HEK293T (cell line): ENCODE data around the gene SEMA4A.
A peak's percentile ranks its signal among the peaks of the same experiment; 100 is the strongest.

Source experiments
- CTCF ChIA-PET: fragments of 350-600 bp; formaldehyde crosslinking; extraction: SDS; loops from one replicate; lab custom pipeline; 2021; ENCODE audit warnings: antibody characterized with exemption, inconsistent platforms; lab: Yijun Ruan, JAX
- POLR2A ChIA-PET: fragments of 350-600 bp; formaldehyde crosslinking; extraction: SDS; loops from one replicate; lab custom pipeline; 2020; ENCODE audit warnings: antibody characterized with exemption, inconsistent platforms; lab: Yijun Ruan, JAX
- DNase-seq: peaks from one replicate; pipeline ENCODE4 v3.0.0; 2012; ENCODE audit warnings: mixed read lengths; ENCODE audit errors: extremely low spot score
- ARNT ChIP-seq: fragments of 450-650 bp; IDR thresholded peaks from 2 replicates; pipeline ENCODE4 v1.6.1; 2017; ENCODE audit warnings: mild to moderate bottlenecking
- BHLHE40 ChIP-seq: fragments of 450-650 bp; IDR thresholded peaks from 2 replicates; pipeline ENCODE4 v1.6.1; 2016; ENCODE audit warnings: mild to moderate bottlenecking, moderate library complexity, borderline replicate concordance
- CTBP1 ChIP-seq: fragments of 450-650 bp; IDR thresholded peaks from 2 replicates; pipeline ENCODE4 v1.6.1; 2016; ENCODE audit warnings: borderline replicate concordance
- ELF4 ChIP-seq: fragments of 450-650 bp; IDR thresholded peaks from 2 replicates; pipeline ENCODE4 v1.6.1; 2017; ENCODE audit warnings: antibody characterized with exemption
- FOXA1 ChIP-seq: fragments of 450-650 bp; IDR thresholded peaks from 2 replicates; pipeline ENCODE4 v1.6.1; 2016; ENCODE audit warnings: mild to moderate bottlenecking
- FOXK2 ChIP-seq: fragments of 450-650 bp; IDR thresholded peaks from 2 replicates; pipeline ENCODE4 v1.6.1; 2016; ENCODE audit warnings: mild to moderate bottlenecking
- FOXM1 ChIP-seq: fragments of 450-650 bp; IDR thresholded peaks from 2 replicates; pipeline ENCODE4 v1.6.1; 2017; ENCODE audit warnings: mild to moderate bottlenecking, borderline replicate concordance
- HDGF ChIP-seq: fragments of 450-650 bp; IDR thresholded peaks from 2 replicates; pipeline ENCODE4 v1.6.1; 2017; ENCODE audit warnings: antibody characterized with exemption, borderline replicate concordance
- L3MBTL2 ChIP-seq: fragments of 450-650 bp; conservative IDR thresholded peaks from 2 replicates; pipeline ENCODE4 v1.6.1; 2016; ENCODE audit warnings: mild to moderate bottlenecking
- LEF1 ChIP-seq: fragments of 450-650 bp; IDR thresholded peaks from 2 replicates; pipeline ENCODE4 v1.6.1; 2017; ENCODE audit warnings: mild to moderate bottlenecking, borderline replicate concordance
- NFRKB ChIP-seq: fragments of 450-650 bp; IDR thresholded peaks from 2 replicates; pipeline ENCODE4 v1.6.1; 2016; ENCODE audit warnings: mild to moderate bottlenecking, moderate library complexity
- SP1 ChIP-seq: fragments of 450-650 bp; IDR thresholded peaks from 2 replicates; pipeline ENCODE4 v1.6.1; 2017
- SUZ12 ChIP-seq: fragments of 450-650 bp; IDR thresholded peaks from 2 replicates; pipeline ENCODE4 v1.6.1; 2016; ENCODE audit warnings: mild to moderate bottlenecking
- TARDBP ChIP-seq: fragments of 450-650 bp; IDR thresholded peaks from 2 replicates; pipeline ENCODE4 v1.6.1; 2016
- ZNF384 ChIP-seq: fragments of 450-650 bp; IDR thresholded peaks from 2 replicates; pipeline ENCODE4 v1.6.1; 2016
- TF ChIP-seq, protein P1 (sequence below): fragments of 450-650 bp; IDR thresholded peaks from 2 replicates; pipeline ENCODE4 v1.6.1; 2016

Gene SEMA4A

DNA sequence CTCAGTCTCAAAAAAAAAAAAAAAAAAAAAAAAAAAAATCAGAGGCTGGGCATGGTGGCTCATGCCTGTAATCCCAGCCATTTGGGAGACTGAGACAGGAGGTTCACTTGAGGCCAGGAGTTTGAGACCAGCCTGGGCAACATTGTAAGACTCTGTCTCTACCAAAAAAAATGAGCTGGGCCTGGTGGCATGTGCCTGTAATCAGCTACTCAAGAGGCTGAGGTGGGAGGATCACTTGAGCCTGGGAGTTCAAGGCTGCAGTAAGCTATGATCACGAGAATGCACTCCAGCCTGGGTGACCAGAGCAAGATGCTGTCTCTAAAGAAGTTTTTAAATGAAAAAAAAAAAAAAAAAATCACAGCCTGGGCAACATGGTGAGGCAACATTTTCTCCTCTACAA is 10.3 kb downstream of the SEMA4A start:
- ChIA-PET POLR2A (interaction anchor here (1.5 kb wide), 1 partner anchor 30 kb away, joined by 7 read pairs; the partner anchor contains the start of gene SLC25A44), CTCF (no interaction called here)
- TF ChIP-seq L3MBTL2 (no peak), ELF4 (no peak), SP1 (no peak), FOXA1 (no peak), NFRKB (no peak)

DNA sequence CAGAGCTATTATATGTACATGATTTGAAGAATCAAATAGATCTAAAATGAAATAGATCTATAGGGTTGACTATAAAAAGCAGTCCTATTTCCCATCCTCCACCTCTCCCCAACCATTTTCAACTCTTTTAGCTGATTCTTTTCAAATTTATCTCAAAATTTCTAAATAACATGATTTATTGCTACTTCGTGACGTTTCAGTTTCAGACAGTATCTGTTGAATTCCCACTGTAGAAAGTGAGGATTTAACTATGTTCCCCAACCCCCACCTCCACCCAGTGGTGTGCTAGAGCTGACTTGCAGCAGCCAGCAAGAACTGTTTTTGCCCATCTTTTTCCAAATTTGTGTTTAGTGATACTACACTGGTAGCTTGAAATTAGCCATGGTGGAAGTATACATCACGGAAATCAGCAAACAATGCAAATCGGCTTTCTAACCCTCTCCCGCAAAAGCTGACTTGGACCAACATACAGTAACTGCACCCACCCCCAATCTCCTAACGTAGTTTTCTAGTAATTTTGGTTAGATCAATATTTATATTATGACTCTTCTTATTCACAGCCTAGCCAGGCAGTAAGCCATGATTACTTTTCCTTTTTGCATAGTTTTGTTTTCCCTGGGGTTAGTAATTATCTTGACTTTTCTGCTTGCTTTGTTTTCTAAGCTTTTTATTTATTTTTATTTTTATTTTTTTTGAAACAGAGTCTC is 10.9 kb downstream of the SEMA4A start:
- CTCF ChIA-PET: interaction anchor here (1.1 kb wide), 1 partner anchor 60 kb away, joined by 3 read pairs; no protein-coding TSS in a partner anchor
- POLR2A ChIA-PET: interaction anchor here (1.0 to 1.5 kb wide), 2 partner anchors 30 to 49 kb away, joined by 5 to 7 read pairs; partner anchors contain the start of genes PMF1 and SLC25A44
- DNase-seq: no peak
- TF ChIP-seq CTBP1 (no peak), FOXK2 (no peak), FOXA1 (no peak), HDGF (no peak), NFRKB (no peak)

More for the DNA sequence above, 10.3 kb downstream of the SEMA4A start:
- DNase-seq: no peak

DNA sequence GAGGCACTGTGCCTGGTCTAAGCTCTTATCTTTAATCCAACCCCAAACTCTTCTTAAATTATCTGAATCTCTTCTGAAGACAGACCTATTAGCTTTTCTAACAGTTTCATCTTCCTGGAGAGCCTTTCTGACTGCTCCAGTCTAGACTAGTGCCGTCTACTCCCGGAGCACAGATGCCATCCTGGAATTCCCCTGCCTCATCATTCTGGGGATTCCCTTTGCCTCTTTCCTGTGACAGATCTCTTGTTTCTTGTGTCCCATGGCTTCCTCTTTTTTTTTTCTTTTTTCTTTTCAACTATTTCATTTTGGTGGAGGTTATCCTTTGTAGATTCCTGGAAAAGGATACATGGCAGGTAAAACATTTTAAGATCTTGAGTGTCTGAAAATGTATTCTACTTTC is 11.7 kb downstream of the SEMA4A start:
- ChIA-PET POLR2A (interaction anchor here (1.0 to 1.5 kb wide), 2 partner anchors 29 to 48 kb away, joined by 5 to 7 read pairs; partner anchors contain the start of genes PMF1 and SLC25A44), CTCF (interaction anchor here (1.1 kb wide), 1 partner anchor 60 kb away, joined by 3 read pairs; no protein-coding TSS in a partner anchor)
- no peak for DNase-seq
- no peak for TF ChIP-seq FOXM1
- TF ChIP-seq FOXA1: no peak
- no peak for TF ChIP-seq SUZ12
- TF ChIP-seq, protein P1, sequence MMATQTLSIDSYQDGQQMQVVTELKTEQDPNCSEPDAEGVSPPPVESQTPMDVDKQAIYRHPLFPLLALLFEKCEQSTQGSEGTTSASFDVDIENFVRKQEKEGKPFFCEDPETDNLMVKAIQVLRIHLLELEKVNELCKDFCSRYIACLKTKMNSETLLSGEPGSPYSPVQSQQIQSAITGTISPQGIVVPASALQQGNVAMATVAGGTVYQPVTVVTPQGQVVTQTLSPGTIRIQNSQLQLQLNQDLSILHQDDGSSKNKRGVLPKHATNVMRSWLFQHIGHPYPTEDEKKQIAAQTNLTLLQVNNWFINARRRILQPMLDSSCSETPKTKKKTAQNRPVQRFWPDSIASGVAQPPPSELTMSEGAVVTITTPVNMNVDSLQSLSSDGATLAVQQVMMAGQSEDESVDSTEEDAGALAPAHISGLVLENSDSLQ: no peak
- TF ChIP-seq ZNF384: no peak
- TF ChIP-seq CTBP1: no peak
- no peak for TF ChIP-seq ELF4
- no peak for TF ChIP-seq FOXK2
- no peak for TF ChIP-seq TARDBP

DNA sequence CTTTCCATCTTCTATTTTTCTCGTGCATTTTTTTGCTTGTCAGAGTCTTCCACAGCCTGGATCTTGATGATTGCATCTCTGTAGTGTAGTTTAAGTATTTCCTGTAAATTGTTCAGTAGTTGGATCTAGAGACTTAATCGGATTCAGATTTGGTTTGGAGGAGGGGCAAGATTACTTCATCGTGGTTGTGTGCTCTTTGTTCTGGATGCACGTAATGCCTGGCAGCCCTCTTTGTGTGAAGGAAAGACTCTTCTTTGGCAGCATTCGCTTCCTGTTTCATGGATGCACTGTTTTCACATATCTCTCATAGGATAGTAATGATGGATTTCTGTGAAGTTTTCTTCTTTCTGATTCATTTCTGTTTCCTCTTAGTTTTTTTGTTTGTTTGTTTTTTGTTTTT is 14.2 kb downstream of the SEMA4A start:
- POLR2A ChIA-PET: interaction anchor here (2.1 kb wide), 1 partner anchor 45 kb away, joined by 5 read pairs; the partner anchor contains the start of gene PMF1
- TF ChIP-seq BHLHE40: no peak
- no peak for DNase-seq
- CTCF ChIA-PET: interaction anchor here (0.6 kb wide), 1 partner anchor 218 kb away, joined by 3 read pairs; no protein-coding TSS in a partner anchor

DNA sequence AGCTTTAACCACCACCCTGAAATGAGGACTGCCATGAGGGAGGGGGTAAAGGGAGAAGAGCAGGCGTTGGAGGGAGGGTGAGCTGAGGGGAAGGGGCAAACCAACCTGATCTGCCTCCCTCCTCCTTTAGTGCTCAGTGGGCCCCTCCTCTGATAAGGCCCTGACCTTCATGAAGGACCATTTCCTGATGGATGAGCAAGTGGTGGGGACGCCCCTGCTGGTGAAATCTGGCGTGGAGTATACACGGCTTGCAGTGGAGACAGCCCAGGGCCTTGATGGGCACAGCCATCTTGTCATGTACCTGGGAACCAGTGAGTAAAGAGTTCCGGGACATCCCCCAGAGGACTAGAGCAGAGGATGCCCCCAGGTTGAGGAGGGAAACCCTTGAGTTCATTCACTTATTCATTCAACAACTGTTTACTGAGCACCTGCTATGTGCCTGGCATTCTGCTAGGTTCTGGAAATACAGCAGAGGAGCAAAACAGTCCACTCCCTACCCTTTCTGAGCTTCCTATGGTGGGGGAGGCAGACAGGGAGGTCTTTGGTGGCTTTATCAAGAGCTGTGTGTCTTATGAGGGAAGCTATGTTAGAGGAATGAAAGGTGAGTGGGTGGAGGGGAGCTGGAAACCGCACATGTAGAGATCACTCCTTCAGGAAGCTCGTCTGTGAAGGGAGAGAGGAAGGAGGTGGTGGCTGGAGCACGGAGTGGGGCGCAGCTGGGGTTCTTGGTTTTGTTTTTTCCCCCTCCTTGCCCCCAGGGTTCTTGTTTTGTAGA is 19.5 kb downstream of the SEMA4A start:
- TF ChIP-seq, protein P1: no peak
- TF ChIP-seq BHLHE40: no peak
- TF ChIP-seq CTBP1: no peak
- no peak for TF ChIP-seq SUZ12
- no peak for TF ChIP-seq SP1
- TF ChIP-seq ELF4: no peak
- TF ChIP-seq L3MBTL2: no peak
- CTCF ChIA-PET: interaction anchor here (0.7 to 1.2 kb wide), 3 partner anchors 12 to 52 kb away, joined by 3 to 5 read pairs (median 4); no protein-coding TSS in a partner anchor
- POLR2A ChIA-PET: interaction anchor here (1.8 kb wide), 1 partner anchor 40 kb away, joined by 6 read pairs; the partner anchor contains the start of gene PMF1
- DNase-seq: peak; percentile 50

DNA sequence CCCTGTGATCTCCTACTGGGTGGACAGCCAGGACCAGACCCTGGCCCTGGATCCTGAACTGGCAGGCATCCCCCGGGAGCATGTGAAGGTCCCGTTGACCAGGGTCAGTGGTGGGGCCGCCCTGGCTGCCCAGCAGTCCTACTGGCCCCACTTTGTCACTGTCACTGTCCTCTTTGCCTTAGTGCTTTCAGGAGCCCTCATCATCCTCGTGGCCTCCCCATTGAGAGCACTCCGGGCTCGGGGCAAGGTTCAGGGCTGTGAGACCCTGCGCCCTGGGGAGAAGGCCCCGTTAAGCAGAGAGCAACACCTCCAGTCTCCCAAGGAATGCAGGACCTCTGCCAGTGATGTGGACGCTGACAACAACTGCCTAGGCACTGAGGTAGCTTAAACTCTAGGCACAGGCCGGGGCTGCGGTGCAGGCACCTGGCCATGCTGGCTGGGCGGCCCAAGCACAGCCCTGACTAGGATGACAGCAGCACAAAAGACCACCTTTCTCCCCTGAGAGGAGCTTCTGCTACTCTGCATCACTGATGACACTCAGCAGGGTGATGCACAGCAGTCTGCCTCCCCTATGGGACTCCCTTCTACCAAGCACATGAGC is 23.3 kb downstream of the SEMA4A start:
- DNase-seq: no peak
- ChIA-PET CTCF (no interaction called here), POLR2A (interaction anchor here (0.8 to 1.5 kb wide), 2 partner anchors 15 to 36 kb away, joined by 3 to 8 read pairs; partner anchors contain the start of gene PMF1)
- TF ChIP-seq, protein P1: no peak
- TF ChIP-seq L3MBTL2 (no peak), BHLHE40 (no peak), ZNF384 (no peak), TARDBP (no peak), ELF4 (no peak), SUZ12 (no peak), FOXK2 (no peak), HDGF (no peak), FOXM1 (no peak), SP1 (no peak), ARNT (no peak), NFRKB (no peak), FOXA1 (no peak), LEF1 (no peak)
